GM23338 (cell line): ENCODE measurements around the gene CNGB1. TPM values are rescaled to one million over a fixed set of nuclear protein-coding genes. Genes with fewer than 3 reads are reported as not detected.

Source experiments
- ATAC-seq: fragments of 200-7000 bp; cut with Tn5 transposase; 3 replicates; pipeline ENCODE4 v1.9.1; 2020
- DNase-seq: peaks from one replicate; pipeline ENCODE4 v3.0.0-alpha.2; 2015; ENCODE audit warnings: low spot score
- H2AFZ ChIP-seq: fragments of 200-600 bp; sonication (generic); 2 replicates; pipeline ENCODE4 v1.8.0; 2016; ENCODE audit warnings: antibody characterized with exemption, mild to moderate bottlenecking, moderate library complexity
- H3F3A ChIP-seq: fragments of 200-600 bp; sonication (generic); replicated peaks from 2 replicates; pipeline ENCODE4 v1.8.0; 2017; ENCODE audit warnings: antibody characterized with exemption, mixed run types, low read depth
- H3K27ac ChIP-seq: fragments of 200-600 bp; sonication (generic); 2 replicates; pipeline ENCODE4 v1.6.1; 2016; ENCODE audit warnings: low read depth
- H3K27me3 ChIP-seq: fragments of 200-600 bp; sonication (generic); 2 replicates; pipeline ENCODE4 v1.8.0; 2016; ENCODE audit warnings: mild to moderate bottlenecking, mixed run types, moderate library complexity; ENCODE audit not compliant: insufficient read depth
- H3K36me3 ChIP-seq: fragments of 200-600 bp; sonication (generic); 2 replicates; pipeline ENCODE4 v1.8.0; 2016; ENCODE audit warnings: mild to moderate bottlenecking; ENCODE audit not compliant: insufficient read depth
- H3K4me1 ChIP-seq: fragments of 200-600 bp; sonication (generic); 2 replicates; pipeline ENCODE4 v1.8.0; 2016; ENCODE audit warnings: mild to moderate bottlenecking, moderate library complexity; ENCODE audit not compliant: insufficient read depth
- H3K4me2 ChIP-seq: fragments of 200-600 bp; sonication (generic); 2 replicates; pipeline ENCODE4 v1.7.1; 2017; ENCODE audit warnings: mixed run types
- H3K4me3 ChIP-seq: fragments of 200-600 bp; sonication (generic); 2 replicates; pipeline ENCODE4 v1.6.1; 2016; ENCODE audit warnings: mixed run types
- H3K79me2 ChIP-seq: fragments of 200-600 bp; sonication (generic); replicated peaks from 2 replicates; pipeline ENCODE4 v1.8.0; 2017; ENCODE audit warnings: mild to moderate bottlenecking; ENCODE audit not compliant: insufficient read depth
- H3K9me2 ChIP-seq: fragments of 200-600 bp; sonication (generic); 2 replicates; pipeline ENCODE4 v1.8.0; 2017; ENCODE audit not compliant: insufficient read depth
- H4K20me1 ChIP-seq: fragments of 200-600 bp; sonication (generic); replicated peaks from 2 replicates; pipeline ENCODE4 v1.8.0; 2017; ENCODE audit warnings: mild to moderate bottlenecking; ENCODE audit not compliant: insufficient read depth
- H3K27ac Mint-ChIP-seq: 2 replicates; pipeline ENCODE4 v1.8.0; 2020; ENCODE audit warnings: inconsistent platforms, mild to moderate bottlenecking, moderate library complexity, mixed read lengths
- H3K27me3 Mint-ChIP-seq: 3 replicates; pipeline ENCODE4 v1.8.0; 2022; ENCODE audit warnings: low read depth, mild to moderate bottlenecking, moderate library complexity, mixed read lengths, inconsistent platforms; ENCODE audit not compliant: insufficient read depth, poor library complexity
- H3K36me3 Mint-ChIP-seq: 3 replicates; pipeline ENCODE4 v1.8.0; 2021; ENCODE audit warnings: low read depth, mild to moderate bottlenecking, inconsistent platforms, moderate library complexity, mixed read lengths
- H3K4me1 Mint-ChIP-seq: 3 replicates; pipeline ENCODE4 v1.8.0; 2020; ENCODE audit warnings: mild to moderate bottlenecking, inconsistent platforms, mixed read lengths
- H3K4me3 Mint-ChIP-seq: 3 replicates; pipeline ENCODE4 v1.8.0; 2021; ENCODE audit warnings: moderate library complexity, mild to moderate bottlenecking, inconsistent platforms, mixed read lengths
- H3K9me3 Mint-ChIP-seq: 3 replicates; pipeline ENCODE4 v1.8.0; 2020; ENCODE audit warnings: moderate library complexity, mild to moderate bottlenecking, inconsistent platforms, mixed read lengths
- CREB1 ChIP-seq: fragments of 250-450 bp; sonication (Bioruptor Pico); IDR thresholded peaks from 2 replicates; pipeline ENCODE4 v1.5.0; 2020; ENCODE audit warnings: low read depth, mild to moderate bottlenecking, moderate library complexity
- CTCF ChIP-seq, 2 experiments: fragments of 200-600 bp in 1 of 2; sonication (generic) in 1 of 2; conservative IDR thresholded peaks; 2 replicates each; pipeline versions ENCODE4 v1.5.1 to v1.6.1; 2016 to 2017; ENCODE audit warnings: antibody characterized with exemption in 2 of 2, low read depth in 2 of 2, mild to moderate bottlenecking in 2 of 2, moderate library complexity in 1 of 2
- ETS1 ChIP-seq: IDR thresholded peaks from 2 replicates; pipeline ENCODE4 v1.6.1; 2016; ENCODE audit warnings: antibody characterized with exemption
- EZH2 ChIP-seq: fragments of 200-600 bp; sonication (generic); IDR thresholded peaks from one replicate; pipeline ENCODE4 v1.8.0; 2017; ENCODE audit warnings: antibody characterized with exemption, mild to moderate bottlenecking, low read depth; ENCODE audit not compliant: unreplicated experiment
- EZH2phosphoT487 ChIP-seq: fragments of 200-600 bp; sonication (generic); IDR thresholded peaks from one replicate; pipeline ENCODE4 v1.8.1; 2018; ENCODE audit warnings: antibody characterized with exemption; ENCODE audit not compliant: unreplicated experiment
- JUNB ChIP-seq: IDR thresholded peaks from one replicate; pipeline ENCODE4 v1.6.1; 2016; ENCODE audit warnings: antibody characterized with exemption; ENCODE audit not compliant: unreplicated experiment
- NANOG ChIP-seq: IDR thresholded peaks from 2 replicates; pipeline ENCODE4 v1.6.1; 2016; ENCODE audit warnings: antibody characterized with exemption, borderline replicate concordance
- STAT1 ChIP-seq: IDR thresholded peaks from one replicate; pipeline ENCODE4 v1.6.1; 2016; ENCODE audit warnings: antibody characterized with exemption; ENCODE audit not compliant: unreplicated experiment
- ZNF331 ChIP-seq: fragments of 250-450 bp; sonication (Bioruptor Pico); IDR thresholded peaks from 2 replicates; pipeline ENCODE4 v1.5.0; 2020; ENCODE audit warnings: low read depth, mild to moderate bottlenecking, moderate library complexity
- polyA plus RNA-seq: library from polyadenylated mRNA; unstranded; fragments of >200 nt; fragmentation: Nextera tagmentation; extraction: Ambion mirVana; gene quantifications from 2 replicates; pipeline ENCODE4 v1.2.1, GENCODE V29; 2016
- total RNA-seq: library from RNA; depleted of rRNA; stranded (reverse); fragments of >200 nt; shearing (Covaris generic); gene quantifications from 2 replicates; pipeline ENCODE4 v1.2.3, GENCODE V29; 2014
- TF ChIP-seq, protein P1 (sequence below): fragments of 250-450 bp; sonication (Bioruptor Pico); IDR thresholded peaks from 2 replicates; pipeline ENCODE4 v1.5.0; 2020; ENCODE audit warnings: mild to moderate bottlenecking, moderate library complexity

The CNGB1 gene
- total and polyA plus RNA-seq, 2 experiments from 2014 or later, result not detected

GRCh38 chr16:57966986-57967385 lies 3.9 kb downstream of the CNGB1 start (continued):
- no peak for TF ChIP-seq ETS1
- no peak for TF ChIP-seq ZNF331 (CRISPR knock-in tag)
- TF ChIP-seq CREB1 (CRISPR knock-in tag), result no peak
- TF ChIP-seq JUNB, result no peak

DNA sequence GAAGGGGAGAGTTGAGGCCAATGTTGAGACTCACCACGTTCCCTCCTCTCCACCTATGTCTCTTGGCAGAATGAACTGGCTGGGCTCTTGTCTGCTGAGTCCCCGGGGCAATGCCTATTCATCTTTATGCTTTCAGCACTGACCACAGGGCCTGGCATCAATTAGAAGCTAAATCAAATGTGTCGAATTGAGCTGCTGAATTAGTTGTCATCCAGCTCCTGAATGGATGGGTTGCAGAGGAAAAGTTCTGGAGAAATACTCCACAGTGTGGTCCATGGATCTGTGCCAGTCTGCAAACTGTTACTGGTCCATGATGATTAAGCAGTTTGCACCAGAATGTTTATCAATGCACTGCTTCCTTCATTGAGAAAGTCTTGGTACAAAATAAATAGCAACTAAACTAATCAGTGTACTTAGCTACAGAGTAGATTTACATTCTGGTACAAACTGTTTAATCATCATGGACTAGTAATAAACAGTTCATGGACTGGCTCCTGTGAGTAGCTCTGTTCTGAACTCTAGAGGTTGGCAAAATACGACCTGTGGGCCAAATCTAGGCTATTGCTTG lies 4.6 kb downstream of the CNGB1 start:
- DNase-seq (no peak), ATAC-seq (no peak)
- Histone ChIP-seq H4K20me1 (no peaks in the 10 kb centered on the region), H2AFZ (no peak overlapping the region), H3K9me2 (no peaks in the 10 kb centered on the region), H3K4me1 (no peaks in the 10 kb centered on the region), H3K4me3 (no peak overlapping the region), H3K79me2 (no peaks in the 10 kb centered on the region), H3F3A (0 out of 2 replicates have a peak, but pooled peaks cover 2% of the 10 kb centered on the region), H3K27ac (no peak overlapping the region), H3K27me3 (no peaks in the 10 kb centered on the region), H3K36me3 (no peaks in the 10 kb centered on the region), H3K4me2 (no peak overlapping the region)
- H3K27ac Mint-ChIP-seq, result no peak overlapping the region
- peaks cover 3% of the 10 kb centered on the region; the same call in 2 of the 3 replicates for H3K4me1 Mint-ChIP-seq
- no peaks in the 10 kb centered on the region for H3K9me3 Mint-ChIP-seq
- H3K4me3 Mint-ChIP-seq, result no peak overlapping the region
- peaks cover 7% of the 10 kb centered on the region for H3K27me3 Mint-ChIP-seq
- no peaks in the 10 kb centered on the region for H3K36me3 Mint-ChIP-seq
- TF ChIP-seq, protein P1, sequence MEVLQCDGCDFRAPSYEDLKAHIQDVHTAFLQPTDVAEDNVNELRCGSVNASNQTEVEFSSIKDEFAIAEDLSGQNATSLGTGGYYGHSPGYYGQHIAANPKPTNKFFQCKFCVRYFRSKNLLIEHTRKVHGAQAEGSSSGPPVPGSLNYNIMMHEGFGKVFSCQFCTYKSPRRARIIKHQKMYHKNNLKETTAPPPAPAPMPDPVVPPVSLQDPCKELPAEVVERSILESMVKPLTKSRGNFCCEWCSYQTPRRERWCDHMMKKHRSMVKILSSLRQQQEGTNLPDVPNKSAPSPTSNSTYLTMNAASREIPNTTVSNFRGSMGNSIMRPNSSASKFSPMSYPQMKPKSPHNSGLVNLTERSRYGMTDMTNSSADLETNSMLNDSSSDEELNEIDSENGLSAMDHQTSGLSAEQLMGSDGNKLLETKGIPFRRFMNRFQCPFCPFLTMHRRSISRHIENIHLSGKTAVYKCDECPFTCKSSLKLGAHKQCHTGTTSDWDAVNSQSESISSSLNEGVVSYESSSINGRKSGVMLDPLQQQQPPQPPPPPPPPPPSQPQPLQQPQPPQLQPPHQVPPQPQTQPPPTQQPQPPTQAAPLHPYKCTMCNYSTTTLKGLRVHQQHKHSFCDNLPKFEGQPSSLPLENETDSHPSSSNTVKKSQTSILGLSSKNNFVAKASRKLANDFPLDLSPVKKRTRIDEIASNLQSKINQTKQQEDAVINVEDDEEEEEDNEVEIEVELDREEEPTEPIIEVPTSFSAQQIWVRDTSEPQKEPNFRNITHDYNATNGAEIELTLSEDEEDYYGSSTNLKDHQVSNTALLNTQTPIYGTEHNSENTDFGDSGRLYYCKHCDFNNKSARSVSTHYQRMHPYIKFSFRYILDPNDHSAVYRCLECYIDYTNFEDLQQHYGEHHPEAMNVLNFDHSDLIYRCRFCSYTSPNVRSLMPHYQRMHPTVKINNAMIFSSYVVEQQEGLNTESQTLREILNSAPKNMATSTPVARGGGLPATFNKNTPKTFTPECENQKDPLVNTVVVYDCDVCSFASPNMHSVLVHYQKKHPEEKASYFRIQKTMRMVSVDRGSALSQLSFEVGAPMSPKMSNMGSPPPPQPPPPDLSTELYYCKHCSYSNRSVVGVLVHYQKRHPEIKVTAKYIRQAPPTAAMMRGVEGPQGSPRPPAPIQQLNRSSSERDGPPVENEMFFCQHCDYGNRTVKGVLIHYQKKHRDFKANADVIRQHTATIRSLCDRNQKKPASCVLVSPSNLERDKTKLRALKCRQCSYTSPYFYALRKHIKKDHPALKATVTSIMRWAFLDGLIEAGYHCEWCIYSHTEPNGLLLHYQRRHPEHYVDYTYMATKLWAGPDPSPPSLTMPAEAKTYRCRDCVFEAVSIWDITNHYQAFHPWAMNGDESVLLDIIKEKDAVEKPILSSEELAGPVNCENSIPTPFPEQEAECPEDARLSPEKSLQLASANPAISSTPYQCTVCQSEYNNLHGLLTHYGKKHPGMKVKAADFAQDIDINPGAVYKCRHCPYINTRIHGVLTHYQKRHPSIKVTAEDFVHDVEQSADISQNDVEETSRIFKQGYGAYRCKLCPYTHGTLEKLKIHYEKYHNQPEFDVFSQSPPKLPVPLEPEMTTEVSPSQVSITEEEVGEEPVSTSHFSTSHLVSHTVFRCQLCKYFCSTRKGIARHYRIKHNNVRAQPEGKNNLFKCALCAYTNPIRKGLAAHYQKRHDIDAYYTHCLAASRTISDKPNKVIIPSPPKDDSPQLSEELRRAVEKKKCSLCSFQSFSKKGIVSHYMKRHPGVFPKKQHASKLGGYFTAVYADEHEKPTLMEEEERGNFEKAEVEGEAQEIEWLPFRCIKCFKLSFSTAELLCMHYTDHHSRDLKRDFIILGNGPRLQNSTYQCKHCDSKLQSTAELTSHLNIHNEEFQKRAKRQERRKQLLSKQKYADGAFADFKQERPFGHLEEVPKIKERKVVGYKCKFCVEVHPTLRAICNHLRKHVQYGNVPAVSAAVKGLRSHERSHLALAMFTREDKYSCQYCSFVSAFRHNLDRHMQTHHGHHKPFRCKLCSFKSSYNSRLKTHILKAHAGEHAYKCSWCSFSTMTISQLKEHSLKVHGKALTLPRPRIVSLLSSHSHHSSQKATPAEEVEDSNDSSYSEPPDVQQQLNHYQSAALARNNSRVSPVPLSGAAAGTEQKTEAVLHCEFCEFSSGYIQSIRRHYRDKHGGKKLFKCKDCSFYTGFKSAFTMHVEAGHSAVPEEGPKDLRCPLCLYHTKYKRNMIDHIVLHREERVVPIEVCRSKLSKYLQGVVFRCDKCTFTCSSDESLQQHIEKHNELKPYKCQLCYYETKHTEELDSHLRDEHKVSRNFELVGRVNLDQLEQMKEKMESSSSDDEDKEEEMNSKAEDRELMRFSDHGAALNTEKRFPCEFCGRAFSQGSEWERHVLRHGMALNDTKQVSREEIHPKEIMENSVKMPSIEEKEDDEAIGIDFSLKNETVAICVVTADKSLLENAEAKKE (CRISPR knock-in tag), result no peak
- no peak for TF ChIP-seq NANOG
- no peak for TF ChIP-seq STAT1
- no peak for TF ChIP-seq ETS1
- TF ChIP-seq CTCF (conservative IDR thresholded peaks at IDR 0.05; ENCODE audit: low read depth in 2 of 2), result no peak
- no peak for TF ChIP-seq ZNF331 (CRISPR knock-in tag)
- no peak for TF ChIP-seq JUNB
- no peak for TF ChIP-seq EZH2phosphoT487
- TF ChIP-seq EZH2, result no peak
- TF ChIP-seq CREB1 (CRISPR knock-in tag), result no peak
